LNCAP (cell line): ENCODE results near the gene HEMK1.

Experiments
- TF ChIP-seq, protein P1 (sequence below): fragments of 450-650 bp; IDR thresholded peaks from 2 replicates; pipeline ENCODE4 v1.5.1; 2017; ENCODE audit warnings: mild to moderate bottlenecking

Gene HEMK1

DNA sequence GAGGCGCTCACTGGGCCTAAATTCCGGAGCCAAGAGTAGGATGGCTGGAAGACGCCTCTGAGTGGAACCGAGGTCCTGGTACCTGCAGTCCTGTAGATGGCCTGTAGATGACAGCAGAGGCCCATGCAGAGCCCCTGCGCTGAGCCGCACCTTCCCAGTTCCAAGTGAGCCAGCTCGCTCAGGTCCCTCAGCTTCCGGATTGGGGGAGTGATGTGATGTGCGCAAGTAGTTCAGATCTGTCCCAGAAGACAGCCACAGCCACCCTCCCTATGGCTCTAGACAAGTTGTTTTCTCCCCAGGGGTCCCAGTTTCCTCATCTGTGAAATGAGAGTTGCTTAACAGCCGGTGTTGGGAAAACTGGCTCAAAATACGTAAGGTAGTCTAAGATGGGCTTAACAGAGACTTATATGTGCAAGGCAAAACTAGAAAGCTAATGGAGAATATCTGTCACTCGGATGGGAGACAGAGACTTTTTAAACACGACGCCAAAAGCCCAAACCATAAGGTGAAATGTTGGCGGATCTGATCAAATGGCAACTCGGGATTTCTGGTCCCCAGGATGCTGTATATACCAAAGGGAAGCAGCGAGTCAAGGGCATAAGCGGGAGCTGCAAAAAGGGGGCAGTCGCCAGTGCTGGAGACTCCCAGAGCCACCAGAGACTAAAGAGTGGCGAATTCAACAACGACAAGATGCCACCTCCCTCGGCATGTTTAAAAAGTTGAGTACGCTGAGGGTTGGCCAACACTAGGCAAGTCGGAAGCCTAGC, 46.9 kb downstream of the HEMK1 start:
- TF ChIP-seq, protein P1, sequence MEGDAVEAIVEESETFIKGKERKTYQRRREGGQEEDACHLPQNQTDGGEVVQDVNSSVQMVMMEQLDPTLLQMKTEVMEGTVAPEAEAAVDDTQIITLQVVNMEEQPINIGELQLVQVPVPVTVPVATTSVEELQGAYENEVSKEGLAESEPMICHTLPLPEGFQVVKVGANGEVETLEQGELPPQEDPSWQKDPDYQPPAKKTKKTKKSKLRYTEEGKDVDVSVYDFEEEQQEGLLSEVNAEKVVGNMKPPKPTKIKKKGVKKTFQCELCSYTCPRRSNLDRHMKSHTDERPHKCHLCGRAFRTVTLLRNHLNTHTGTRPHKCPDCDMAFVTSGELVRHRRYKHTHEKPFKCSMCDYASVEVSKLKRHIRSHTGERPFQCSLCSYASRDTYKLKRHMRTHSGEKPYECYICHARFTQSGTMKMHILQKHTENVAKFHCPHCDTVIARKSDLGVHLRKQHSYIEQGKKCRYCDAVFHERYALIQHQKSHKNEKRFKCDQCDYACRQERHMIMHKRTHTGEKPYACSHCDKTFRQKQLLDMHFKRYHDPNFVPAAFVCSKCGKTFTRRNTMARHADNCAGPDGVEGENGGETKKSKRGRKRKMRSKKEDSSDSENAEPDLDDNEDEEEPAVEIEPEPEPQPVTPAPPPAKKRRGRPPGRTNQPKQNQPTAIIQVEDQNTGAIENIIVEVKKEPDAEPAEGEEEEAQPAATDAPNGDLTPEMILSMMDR = peak; percentile 98

DNA sequence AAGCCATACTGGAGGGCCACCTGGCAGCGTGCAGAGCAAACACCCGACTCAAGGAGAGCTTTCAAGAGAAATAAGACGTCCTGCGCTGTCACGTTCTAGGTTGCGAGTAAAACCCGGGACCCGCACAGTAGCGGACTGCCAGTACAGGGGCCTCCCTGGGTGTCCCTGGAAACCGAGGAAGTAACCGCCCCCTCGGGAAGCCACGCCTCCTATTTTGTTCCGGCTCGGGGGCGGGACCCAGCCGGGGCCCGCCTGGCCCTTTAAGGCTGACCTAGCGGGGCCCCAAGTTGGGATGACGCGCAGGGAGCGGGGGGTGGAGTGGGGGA, 47.4 kb downstream of the HEMK1 start:
- TF ChIP-seq, protein P1 = no peak

DNA sequence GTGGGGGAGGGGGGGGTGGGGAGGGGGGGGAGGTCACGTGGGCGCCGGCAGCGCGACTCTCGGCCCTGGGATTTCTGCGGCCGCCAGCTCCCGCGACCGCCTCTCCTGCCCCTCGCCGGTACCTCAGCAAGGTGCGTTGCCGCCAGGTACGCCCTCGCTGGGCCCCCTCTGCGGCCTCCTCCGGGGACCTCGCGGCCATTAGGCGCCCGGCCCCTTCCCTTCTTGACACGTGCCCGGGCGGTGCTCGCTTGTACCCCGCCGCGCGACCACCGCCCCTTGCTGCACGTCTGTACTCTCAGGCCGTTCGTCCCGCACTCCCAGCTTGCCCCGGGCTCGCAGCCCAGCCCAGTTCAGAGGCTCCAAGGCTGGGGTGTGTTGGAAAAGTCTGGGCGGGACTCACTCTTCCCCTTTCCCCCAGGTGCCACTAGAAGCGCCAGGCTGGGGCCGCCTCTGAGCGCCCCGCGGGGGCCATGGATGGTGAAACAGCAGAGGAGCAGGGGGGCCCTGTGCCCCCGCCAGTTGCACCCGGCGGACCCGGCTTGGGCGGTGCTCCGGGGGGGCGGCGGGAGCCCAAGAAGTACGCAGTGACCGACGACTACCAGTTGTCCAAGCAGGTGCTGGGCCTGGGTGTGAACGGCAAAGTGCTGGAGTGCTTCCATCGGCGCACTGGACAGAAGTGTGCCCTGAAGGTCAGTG, 47.9 kb downstream of the HEMK1 start, which contains the start of gene MAPKAPK3:
TSS of gene MAPKAPK3 (plus strand) at position 56 of the 696 bp plus-strand sequence. CDS start at position 471, 415 bp downstream.
- TF ChIP-seq, protein P1 = no peak

DNA sequence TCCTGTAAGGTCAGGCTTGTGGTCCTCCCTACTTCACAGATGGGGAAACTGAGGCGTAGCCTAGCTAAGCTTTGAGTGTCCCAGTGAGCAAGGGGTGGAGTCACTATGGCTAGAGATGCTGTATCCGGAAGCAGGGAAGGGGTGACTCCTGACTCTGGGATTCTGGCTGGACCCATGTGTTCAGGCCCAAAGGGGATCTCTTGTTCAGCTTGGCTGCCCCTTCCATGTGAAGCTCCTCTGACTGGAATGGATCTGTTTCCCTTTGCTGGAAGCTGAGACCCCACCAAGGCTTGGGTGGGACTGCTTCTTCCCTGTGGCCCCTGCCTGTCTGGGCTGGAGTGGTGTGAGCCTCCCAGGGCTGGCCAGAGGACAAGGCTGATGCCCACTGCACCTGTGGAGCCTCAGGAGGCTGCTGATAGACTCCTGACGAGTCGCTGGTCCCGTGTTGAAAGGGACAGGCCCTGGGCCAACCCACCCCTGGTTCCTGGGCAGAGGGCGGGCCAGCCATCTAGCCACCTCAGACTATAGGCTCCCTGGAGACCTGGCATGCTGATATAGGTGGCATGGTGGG, 48.7 kb downstream of the HEMK1 start:
- TF ChIP-seq, protein P1 = no peak

DNA sequence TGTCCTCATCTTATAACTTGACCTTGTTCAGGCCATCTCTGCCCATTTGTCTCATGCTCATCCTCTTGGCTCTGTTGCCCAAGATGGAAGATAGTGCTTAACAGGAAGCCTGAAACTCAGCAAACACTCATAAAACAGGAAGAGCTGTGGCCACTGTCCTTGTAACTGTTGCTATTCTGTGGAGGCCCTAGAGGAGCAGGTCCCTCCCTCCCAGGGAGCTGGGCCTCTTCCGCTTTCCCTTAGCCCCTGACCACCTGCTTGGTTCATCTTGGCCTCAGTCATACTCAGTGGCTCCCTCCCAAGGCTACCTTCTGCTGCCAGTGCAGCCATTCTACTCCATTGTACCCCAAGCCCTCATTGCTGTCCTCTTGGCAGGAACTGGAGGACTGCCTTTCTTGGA, 51.1 kb downstream of the HEMK1 start:
- TF ChIP-seq, protein P1 = no peak

DNA sequence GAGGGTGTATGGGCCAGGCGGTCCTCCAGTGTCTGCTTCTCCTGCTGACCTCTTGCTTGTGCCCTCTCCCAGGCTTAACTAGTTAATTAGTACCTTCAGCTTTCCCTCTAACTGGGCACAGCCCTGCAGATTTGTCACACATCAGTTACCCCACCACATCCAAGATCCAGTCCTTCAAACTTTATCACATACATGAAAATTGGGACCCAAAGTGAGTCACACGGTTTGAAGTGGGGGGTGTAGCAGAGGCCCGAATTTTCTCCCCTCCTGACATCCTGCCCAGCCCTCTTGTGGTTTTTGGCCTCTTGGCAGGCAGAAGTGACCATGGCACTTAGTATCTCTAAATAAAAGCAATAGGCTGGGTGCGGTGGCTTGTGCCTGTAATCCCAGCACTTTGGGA, 51.5 kb downstream of the HEMK1 start:
- TF ChIP-seq, protein P1 = no peak

DNA sequence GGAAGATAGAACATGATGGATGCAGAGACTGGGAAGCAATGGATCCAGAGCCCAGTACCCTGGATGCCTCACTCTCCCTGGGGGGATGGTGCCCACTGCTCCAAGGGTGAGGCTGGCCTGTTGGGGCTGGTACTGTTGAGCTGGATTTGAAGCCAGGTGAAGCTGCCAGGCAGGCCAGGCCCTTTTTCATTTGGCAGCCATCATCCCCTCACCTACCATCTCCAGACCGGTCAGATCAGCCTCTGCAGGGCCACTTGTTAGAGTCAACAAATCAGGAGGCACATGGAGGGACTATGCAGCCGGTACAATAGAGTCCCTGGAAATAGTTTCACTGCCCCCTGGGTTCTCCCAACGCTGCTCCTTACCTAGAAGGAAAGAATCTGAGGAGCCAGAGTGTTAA, 53.6 kb downstream of the HEMK1 start:
- TF ChIP-seq, protein P1 = no peak
